ENCODE results near the gene PRDM15.

Gene PRDM15

DNA sequence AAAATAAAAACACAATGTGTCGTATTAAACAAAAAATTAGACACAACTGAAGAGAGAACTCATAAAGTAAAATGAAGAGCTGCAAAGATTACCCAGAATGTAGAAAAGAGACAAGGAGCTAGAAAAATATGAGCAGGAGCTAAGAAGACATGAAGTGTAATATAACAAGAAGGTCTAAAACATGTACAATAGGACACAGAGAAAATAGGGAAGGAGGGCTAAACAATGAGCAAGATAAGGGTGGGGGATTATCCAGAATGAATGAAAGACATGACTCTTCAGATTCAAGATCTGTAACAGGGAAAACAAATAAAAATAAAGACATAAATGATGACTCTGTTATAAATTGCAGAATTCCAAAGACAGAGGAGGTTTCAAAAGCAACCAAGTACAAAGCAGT is 38.3 kb downstream of the PRDM15 start:
- DNase-seq (ENCODE audit: low read depth) = no peak

DNA sequence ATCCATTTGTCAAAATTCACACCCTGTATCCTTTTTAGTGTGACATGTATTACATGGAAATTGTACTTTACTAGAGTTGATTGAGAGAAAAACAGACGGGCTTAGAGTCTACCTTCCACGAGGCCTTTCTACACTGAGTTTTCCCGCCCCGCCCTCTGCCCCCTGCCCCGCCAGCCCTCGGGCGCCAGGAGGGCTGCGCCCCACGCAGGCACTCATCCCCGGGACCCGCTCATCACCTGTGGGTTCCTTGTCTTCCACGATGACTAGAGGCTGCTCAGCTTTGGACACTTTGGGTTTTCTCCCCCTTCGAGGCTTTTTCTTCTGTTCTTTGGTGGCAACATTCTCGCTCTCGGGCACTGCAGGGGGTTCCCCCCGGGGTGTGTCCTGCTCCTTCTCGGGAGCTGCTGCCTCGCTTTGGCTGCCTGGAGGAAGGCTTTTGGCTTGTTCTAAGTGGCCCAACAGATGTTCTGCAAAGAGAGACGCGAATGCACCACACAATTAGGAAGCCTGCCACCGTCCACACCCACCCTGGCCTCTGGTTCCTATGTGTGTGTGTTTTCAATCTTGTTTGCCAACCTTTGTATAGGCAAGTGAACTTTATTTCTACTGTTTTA is 39.6 kb downstream of the PRDM15 start:
- DNase-seq (ENCODE audit: low read depth) = no peak

- no peak for DNase-seq (ENCODE audit: low read depth)
Measured at GRCh38 chr21:41837756-41838297, 41.3 kb downstream of the PRDM15 start.

GRCh38 chr21:41836166-41837015 is 42.8 kb downstream of the PRDM15 start:
- no peak for DNase-seq (ENCODE audit: low read depth)

DNA sequence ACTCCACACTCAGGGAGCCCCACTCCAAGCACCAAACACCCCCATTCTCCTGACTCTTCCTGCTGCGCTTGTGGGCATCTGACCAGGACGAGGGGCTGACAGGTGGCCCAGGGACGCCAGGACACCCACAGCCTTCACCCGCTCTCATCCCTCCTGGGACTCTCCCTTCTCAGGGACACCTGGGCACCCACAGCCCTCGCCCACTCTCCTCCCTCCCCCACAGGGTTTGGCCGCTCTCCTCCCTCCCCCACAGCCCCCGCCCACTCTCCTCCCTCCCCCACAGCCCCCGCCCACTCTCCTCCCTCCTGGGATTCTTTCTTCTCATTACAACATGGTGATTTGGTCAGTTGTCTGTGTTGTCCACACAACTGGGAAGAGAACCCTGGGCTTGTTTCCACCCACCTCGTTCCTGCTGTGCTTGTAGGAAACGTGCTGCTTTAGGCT is 43.4 kb downstream of the PRDM15 start:
- DNase-seq (ENCODE audit: low read depth) = no peak

GRCh38 chr21:41834926-41835663 is 44.0 kb downstream of the PRDM15 start:
- DNase-seq (ENCODE audit: low read depth) = no peak

GRCh38 chr21:41834252-41834925 is 44.8 kb downstream of the PRDM15 start:
- no peak for DNase-seq (ENCODE audit: low read depth)

GRCh38 chr21:41833497-41834115 is 45.5 kb downstream of the PRDM15 start:
- no peak for DNase-seq (ENCODE audit: low read depth)

- DNase-seq (ENCODE audit: low read depth) = no peak
Measured at GRCh38 chr21:41832596-41833496, 46.3 kb downstream of the PRDM15 start.

GRCh38 chr21:41831866-41832595 is 47.1 kb downstream of the PRDM15 start:
- DNase-seq (ENCODE audit: low read depth) = no peak

DNA sequence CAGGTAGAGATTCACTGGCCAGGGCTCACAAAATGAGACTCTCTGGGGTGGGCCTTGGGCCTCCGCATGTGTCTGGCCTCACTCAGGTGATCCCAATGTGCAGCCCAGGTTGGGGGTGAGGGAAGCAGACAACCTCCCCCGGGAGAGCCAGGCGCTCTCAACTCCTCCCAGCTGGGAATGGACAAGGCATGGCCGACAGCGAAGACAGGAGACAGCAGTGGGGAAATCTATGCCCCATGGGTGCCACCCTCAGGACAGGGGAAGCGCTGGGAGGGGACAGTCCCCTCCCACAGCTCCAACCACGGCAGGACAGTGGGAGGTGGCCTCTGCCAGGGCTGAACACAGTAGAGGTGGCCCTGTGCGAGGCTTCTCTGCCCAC is 47.7 kb downstream of the PRDM15 start:
- no peak for DNase-seq (ENCODE audit: low read depth)

DNA sequence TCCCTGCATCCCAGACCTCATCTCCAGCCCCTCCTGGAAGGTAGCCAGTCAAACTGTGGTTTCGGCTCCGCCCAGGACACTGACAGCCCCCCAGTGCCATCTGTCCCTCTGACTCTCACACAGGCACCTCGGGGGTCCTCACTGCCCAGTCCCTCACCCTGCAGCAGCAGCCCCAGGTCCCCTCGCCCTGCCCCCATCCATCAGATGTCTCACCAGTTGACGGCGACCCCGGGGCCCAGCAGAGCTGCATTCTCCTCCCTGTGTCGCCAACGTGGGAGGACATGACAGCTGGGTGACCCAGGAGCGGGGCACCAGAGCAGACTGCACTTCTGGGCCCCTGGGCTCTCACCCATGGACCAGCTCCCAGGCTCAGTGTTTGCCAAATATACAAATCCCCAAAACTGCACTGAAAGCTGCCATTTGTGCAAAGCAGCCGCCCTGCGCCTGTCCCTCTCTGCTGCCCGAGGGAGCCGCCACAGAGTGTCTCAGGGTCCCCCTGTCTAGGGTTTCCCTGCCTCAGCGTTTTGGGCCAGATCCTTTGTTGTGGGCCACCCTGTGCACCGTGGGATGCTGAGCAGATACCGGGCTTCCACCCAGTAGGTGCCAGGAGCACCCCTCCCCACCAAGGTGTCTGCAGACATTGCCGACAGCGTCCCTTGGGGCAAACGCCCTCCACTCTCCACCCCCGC is 48.2 kb downstream of the PRDM15 start:
- no peak for DNase-seq (ENCODE audit: low read depth)

DNA sequence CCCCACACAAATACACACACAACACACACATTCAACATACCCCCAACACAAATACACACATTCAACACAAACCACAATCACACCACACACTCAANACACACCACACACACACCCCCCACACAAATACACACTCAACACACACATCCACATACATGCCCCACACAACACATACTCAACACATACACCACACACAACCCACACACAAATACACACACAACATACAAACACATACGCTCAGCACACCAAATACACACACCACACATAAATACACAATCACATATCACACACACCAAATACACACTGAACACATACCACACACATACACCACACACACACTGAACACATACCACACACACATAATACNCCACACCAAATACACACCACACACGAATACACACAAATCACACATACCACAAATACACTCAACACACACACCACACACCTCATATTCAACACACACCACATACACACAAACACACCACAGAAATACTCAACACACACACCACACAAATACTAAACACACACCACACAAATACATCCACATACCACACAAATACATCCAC is 48.9 kb downstream of the PRDM15 start:
- DNase-seq (ENCODE audit: low read depth) = no peak

DNA sequence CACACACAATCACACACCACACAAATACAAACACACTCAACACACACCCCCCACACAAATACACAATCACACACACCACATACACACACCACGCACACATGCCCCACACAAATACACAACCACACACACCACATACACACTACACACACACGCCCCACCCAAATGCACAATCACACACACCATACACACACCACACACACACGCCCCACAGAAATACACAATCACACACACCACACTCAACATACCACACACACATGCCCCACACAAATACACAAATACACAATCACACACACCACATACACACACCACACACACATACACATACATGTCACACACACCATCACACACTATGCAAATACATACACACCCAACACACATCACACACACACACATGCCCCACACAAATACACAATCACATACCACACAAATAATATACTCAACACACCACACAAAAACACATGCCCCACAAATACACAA is 50.2 kb downstream of the PRDM15 start:
- DNase-seq (ENCODE audit: low read depth) = peak; percentile 8

GRCh38 chr21:41827951-41828883 is 50.9 kb downstream of the PRDM15 start:
- no peak for DNase-seq (ENCODE audit: low read depth)

- no peak for DNase-seq (ENCODE audit: low read depth)
Measured at GRCh38 chr21:41825881-41826280, 53.3 kb downstream of the PRDM15 start.

GRCh38 chr21:41825216-41825615 is 53.9 kb downstream of the PRDM15 start:
- no peak for DNase-seq (ENCODE audit: low read depth)
